GM18909 (cell line): ENCODE data around the gene ADAMTSL5.

ENCODE experiments used
- ATAC-seq: cut with Tn5 transposase; IDR thresholded peaks from one replicate; pipeline ENCODE4 v1.9.1; 2021; ENCODE audit warnings: mild to moderate bottlenecking; ENCODE audit not compliant: unreplicated experiment, poor library complexity

Gene ADAMTSL5

DNA sequence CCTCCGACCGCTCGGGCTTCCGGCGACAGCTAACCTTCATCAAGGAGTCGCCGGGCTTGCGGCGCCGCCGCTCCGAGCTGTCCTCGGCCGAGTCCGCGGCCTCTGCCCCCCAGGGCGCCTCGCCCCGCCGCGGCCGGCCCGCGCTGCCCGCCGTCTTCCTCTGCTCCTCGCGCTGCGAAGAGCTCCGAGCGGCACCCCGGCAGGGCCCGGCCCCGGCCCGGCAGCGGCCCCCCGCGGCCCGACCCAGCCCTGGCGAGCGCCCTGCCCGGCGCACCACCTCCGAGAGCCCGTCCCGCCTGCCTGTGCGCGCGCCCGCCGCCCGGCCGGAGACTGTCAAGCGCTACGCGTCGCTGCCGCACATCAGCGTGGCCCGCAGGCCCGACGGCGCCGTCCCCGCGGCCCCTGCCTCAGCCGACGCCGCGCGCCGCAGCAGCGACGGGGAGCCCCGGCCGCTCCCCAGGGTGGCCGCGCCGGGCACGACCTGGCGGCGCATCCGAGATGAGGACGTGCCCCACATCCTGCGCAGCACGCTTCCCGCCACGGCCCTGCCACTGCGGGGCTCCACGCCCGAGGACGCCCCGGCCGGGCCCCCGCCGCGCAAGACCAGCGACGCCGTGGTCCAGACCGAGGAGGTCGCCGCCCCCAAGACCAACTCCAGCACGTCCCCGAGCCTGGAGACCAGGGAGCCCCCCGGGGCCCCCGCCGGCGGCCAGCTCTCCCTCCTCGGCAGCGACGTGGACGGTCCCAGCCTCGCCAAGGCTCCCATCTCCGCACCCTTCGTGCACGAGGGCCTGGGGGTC is 43.4 kb downstream of the ADAMTSL5 start:
- ATAC-seq, result no peak

DNA sequence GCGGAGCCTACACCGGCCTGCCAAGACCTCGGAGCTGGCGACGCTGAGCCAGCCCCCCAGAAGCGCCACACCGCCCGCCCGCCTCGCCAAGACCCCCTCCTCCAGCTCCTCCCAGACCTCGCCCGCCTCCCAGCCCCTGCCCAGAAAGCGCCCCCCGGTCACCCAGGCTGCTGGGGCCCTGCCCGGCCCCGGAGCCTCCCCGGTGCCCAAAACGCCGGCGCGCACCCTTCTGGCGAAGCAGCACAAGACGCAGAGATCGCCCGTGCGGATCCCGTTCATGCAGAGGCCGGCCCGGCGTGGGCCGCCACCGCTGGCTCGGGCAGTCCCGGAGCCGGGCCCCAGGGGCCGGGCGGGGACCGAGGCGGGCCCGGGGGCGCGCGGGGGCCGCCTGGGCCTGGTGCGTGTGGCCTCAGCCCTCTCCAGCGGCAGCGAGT is 44.0 kb downstream of the ADAMTSL5 start:
- no peak for ATAC-seq

DNA sequence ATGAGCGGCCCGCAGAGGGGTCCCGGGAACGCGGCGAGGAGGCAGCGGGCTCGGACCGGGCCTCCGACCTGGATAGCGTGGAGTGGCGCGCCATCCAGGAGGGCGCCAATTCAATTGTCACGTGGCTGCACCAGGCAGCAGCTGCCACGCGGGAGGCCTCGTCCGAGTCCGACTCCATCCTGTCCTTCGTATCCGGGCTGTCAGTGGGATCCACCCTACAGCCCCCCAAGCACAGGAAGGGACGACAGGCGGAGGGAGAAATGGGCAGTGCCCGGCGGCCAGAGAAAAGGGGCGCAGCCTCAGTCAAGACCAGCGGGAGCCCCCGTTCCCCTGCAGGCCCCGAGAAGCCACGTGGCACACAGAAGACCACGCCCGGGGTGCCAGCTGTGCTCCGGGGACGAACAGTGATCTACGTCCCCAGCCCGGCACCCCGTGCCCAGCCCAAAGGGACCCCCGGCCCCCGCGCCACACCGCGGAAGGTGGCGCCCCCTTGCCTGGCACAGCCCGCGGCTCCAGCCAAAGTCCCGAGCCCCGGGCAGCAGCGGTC is 44.5 kb downstream of the ADAMTSL5 start:
- no peak for ATAC-seq

DNA sequence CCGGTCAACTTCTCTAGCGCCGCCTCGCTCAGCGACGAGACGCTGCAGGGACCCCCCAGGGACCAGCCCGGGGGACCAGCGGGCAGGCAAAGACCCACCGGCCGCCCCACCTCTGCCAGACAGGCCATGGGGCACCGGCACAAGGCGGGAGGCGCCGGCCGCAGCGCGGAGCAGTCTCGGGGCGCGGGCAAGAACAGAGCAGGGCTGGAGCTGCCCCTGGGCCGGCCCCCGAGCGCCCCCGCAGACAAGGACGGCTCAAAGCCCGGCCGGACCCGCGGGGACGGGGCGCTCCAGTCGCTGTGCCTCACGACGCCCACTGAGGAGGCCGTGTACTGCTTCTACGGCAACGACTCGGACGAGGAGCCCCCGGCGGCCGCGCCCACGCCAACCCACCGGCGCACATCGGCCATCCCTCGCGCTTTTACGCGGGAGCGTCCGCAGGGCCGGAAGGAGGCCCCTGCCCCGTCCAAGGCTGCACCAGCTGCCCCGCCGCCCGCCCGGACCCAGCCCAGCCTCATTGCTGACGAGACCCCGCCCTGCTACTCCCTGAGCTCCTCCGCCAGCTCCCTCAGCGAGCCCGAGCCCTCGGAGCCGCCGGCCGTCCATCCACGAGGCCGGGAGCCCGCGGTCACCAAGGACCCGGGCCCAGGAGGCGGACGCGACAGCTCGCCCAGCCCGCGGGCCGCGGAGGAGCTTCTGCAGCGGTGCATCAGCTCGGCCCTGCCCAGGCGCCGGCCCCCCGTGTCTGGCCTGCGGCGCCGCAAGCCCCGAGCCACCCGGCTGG is 45.1 kb downstream of the ADAMTSL5 start:
- no peak for ATAC-seq

DNA sequence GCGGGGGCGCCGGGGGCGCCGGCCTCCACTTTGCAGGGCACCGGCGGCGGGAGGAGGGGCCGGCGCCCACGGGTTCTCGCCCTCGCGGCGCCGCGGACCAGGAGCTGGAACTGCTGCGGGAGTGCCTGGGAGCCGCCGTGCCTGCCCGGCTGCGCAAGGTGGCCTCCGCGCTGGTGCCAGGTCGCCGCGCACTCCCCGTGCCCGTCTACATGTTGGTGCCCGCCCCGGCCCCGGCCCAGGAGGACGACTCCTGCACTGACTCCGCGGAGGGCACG is 45.7 kb downstream of the ADAMTSL5 start:
- no peak for ATAC-seq

DNA sequence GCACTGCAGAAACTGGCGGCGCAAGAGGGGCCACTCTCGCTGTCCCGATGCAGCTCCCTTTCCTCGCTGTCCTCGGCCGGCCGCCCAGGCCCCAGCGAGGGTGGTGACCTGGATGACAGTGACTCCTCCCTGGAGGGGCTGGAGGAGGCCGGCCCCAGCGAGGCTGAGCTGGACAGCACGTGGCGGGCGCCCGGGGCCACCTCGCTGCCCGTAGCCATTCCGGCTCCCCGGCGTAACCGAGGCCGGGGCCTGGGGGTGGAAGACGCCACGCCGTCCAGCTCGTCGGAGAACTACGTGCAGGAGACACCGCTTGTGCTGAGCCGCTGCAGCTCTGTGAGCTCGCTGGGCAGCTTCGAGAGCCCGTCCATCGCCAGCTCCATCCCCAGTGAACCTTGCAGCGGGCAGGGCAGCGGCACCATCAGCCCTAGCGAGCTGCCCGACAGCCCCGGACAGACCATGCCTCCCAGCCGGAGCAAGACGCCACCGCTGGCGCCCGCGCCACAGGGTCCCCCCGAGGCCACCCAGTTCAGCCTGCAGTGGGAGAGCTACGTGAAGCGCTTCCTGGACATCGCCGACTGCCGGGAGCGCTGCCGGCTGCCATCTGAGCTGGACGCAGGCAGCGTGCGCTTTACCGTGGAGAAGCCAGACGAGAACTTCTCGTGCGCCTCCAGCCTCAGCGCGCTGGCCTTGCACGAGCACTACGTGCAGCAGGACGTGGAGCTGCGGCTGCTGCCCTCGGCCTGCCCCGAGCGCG is 46.2 kb downstream of the ADAMTSL5 start:
- no peak for ATAC-seq

DNA sequence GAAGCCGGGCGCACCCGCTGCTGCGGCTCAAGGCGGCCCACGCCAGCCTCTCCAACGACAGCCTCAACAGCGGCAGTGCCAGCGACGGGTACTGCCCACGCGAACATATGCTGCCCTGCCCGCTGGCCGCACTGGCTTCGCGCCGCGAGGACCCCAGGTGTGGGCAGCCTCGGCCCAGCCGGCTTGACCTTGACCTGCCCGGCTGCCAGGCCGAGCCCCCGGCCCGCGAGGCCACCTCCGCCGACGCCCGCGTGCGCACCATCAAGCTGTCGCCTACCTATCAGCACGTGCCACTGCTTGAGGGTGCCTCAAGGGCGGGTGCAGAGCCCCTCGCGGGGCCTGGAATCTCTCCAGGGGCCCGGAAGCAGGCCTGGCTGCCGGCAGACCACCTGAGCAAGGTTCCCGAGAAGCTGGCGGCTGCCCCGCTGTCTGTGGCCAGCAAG is 46.8 kb downstream of the ADAMTSL5 start:
- ATAC-seq, result no peak

DNA sequence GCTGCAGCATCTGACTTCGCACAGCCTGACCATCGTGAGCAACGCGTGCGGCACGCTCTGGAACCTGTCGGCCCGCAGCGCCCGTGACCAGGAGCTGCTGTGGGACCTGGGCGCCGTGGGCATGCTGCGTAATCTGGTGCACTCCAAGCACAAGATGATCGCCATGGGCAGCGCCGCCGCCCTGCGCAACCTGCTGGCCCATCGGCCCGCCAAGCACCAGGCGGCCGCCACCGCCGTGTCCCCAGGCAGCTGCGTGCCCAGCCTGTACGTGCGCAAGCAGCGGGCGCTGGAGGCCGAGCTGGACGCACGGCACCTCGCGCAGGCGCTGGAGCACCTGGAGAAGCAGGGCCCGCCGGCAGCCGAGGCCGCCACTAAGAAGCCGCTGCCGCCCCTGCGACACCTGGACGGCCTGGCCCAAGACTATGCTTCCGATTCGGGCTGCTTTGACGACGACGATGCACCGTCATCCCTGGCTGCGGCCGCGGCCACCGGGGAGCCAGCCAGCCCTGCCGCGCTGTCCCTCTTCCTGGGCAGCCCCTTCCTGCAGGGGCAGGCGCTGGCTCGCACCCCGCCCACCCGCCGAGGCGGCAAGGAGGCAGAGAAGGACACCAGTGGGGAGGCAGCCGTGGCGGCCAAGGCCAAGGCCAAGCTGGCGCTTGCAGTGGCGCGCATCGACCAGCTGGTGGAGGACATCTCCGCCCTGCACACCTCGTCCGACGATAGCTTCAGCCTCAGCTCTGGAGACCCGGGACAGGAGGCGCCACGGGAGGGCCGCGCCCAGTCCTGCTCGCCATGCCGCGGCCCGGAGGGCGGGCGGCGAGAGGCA is 47.4 kb downstream of the ADAMTSL5 start:
- ATAC-seq, result no peak

DNA sequence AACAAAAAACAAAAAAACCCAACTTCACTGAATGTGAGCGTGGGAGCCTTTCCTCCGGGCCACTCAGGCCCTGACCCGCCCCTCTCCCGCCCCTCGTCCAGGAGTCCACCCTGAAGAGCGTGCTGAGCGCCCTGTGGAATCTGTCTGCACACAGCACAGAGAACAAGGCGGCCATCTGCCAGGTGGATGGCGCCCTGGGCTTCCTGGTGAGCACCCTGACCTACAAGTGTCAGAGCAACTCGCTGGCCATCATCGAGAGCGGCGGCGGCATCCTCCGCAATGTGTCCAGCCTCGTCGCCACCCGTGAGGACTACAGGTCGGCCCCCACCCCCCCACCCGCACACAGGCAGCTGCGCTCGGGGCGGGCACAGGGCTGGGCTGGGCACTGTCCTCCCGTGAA is 51.0 kb downstream of the ADAMTSL5 start:
- no peak for ATAC-seq

DNA sequence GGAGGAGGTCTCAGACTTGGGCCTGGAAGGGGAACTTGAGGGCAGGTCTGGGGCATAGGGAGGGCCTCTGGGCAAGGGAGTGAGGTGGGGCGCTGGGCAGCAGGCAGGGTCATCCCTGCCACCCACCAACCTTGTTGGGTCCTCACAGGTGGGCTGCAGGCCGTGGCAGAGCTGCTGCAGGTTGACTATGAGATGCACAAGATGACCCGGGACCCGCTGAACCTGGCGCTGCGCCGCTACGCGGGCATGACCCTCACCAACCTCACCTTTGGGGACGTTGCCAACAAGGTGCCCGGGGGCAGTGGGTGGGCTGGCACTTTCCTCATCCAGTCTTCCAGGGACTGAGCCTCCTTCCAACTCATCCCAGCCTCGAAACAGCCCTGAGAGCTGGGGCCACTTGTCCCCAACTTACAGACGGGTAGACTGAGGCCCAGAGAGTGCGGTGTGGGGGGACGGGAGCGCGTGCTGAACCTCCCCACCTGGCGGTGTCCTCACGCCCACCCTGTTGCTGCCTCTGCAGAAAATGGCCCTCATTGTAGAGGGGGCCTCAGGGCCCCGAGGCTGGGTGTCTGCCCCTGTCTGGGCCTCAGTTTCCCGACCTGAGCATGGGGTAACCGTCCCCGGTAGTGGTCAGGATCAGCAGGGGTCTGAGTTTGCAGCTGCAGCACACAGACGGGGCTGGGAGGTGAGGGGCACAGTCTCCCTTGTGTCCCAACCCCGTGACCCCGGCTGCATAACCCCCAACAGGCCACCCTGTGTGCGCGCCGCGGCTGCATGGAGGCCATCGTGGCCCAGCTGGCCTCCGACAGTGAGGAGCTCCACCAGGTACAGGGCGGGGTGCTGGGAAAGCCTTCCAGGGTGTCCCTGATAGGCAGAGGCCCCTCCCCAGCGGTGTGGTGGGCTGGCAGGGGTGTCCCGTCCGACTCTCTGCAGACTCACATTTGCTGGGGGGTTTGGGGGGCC is 52.5 kb downstream of the ADAMTSL5 start:
- ATAC-seq, result no peak

DNA sequence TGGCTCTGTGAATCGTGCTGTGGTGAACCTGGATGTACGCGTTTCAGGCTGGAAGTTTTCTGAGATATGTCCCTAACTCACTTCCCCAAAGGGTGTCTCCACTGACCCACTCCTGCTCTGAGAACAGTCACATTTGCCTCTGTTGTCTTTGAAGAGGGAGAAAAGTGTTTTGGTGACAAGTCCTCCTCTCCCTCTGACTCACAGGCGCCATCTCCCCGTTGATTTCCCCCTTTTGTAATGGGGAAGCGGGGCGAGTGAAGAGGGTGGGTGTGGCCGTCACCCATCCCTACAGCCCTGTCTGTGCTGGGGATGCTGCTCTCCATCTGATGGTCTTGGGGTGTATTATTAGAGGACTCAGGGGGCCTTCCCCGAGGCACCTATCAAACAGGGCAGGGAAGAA is 53.3 kb downstream of the ADAMTSL5 start:
- no peak for ATAC-seq

DNA sequence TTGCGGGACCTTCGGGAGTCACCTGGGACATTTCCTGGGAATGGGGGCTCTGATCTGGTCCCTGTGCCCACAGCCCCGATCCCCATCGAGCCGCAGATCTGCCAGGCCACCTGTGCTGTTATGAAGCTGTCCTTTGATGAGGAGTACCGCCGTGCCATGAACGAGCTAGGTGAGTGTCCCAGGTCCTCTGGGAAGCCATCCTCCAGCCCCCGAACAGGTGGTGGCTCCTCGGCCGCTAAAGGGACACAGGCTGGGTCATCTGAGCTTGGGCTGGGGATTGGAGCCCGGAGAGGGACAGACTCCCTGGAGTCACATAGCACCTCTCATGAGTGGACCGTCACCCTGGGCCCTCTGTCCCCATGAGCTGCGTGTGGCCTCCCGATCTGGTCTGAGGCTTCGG is 54.9 kb downstream of the ADAMTSL5 start:
- no peak for ATAC-seq

DNA sequence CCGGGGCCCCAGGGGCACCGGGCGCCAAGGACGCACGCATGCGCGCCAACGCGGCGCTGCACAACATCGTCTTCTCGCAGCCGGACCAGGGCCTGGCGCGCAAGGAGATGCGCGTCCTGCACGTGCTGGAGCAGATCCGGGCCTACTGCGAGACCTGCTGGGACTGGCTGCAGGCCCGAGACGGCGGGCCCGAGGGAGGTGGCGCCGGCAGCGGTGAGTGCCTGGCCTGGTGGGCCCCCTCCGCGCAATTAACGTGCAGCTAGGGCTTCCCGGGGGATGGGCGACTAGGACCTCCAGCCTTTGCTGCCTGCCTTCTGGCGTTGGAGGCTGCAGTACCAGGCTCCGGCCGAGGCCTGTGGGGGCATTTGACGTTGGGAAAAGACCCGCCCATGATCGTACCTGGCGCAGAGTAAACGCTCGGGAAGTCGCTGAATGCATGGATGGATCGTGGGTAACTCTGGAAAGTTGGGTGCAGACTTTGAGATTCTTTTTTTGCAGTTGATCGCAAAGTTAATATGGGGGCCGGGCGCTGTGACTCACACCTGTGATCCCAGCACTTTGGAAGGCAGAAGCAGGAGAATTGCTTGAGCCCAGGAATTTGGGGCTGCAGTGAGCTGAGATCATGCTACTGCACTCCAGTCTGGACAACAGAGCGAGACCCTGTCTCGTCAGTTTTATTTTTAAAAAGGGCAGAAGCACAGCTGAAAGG is 55.6 kb downstream of the ADAMTSL5 start:
- ATAC-seq, result no peak

DNA sequence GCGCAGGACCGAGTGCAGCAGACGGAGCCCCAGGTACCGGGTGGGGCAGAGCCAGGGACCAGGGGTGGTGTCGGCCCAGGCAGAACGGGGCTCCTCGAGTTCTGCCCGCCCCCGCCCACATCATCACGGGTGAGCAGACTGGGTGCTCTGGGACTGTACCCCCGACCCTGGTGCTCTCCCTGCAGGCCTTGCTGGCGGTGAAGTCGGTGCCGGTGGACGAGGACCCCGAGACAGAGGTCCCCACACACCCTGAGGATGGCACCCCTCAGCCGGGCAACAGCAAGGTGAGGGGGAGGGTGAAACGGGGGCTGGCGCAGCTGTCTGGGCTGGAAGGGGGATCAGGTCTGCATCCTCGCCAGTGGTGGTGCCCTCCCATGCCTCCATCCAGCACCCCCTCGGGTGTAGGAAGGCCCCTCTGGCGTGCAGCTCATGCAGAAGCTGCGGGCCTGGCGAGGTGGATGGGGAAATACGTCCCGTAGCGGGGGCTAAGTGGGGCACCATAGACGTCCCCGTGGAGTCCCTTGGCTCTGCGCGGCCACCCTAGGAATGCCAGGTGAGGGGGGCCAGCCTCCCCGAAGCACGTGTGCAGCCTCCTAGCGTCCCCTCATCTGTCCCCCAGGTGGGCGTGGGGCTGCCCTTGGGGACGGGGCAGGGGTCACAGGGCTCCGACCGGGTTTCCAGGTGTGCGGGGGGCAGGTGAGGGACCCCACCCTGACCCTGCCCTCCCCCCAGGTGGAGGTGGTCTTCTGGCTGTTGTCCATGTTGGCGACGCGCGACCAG is 56.5 kb downstream of the ADAMTSL5 start:
- no peak for ATAC-seq

DNA sequence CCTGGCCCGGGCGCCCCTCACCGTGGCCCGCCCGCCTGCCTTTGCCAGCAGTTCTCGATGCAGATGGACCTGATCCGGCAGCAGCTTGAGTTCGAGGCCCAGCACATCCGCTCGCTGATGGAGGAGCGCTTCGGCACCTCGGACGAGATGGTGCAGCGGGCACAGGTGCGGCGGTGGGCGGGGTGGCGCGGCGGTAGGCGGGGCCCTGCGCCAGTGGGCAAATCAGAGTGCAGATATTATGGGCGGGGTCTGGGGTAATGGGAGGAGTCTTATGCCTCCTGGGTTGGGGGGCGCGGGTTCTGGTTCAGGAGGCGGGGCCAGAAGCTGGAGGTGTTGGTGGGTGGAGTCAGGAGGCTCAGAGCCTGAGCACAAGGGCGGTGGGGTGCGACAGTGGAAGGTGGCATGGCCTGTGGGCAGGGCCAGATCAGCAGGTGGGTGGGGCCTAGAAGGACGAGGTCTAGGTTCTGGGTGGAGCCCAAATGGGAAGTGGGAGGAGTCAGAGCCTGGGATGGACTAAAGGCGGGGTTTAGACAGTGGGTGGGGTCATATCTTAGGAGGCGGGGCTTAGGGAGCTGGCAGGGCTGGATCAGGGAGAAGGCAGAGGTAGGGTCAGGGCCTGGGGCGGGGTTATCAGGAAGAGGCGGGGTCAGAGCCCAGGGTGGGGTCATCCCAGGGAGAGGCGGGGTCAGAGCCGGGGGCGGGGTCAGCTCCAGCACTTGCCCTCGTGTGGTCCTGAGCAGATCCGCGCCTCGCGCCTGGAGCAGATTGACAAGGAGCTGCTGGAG is 57.3 kb downstream of the ADAMTSL5 start:
- no peak for ATAC-seq
